IMR-90 (cell line): Measurements from ENCODE around the gene KCNQ2.

Experiments used
- CEBPB ChIP-seq: IDR thresholded peaks from 2 replicates; pipeline ENCODE4 v1.6.1; 2012; ENCODE audit warnings: low read depth, low read length, improper control_type of control experiment
- CTCF ChIP-seq: conservative IDR thresholded peaks from 2 replicates; pipeline ENCODE4 v1.5.1; 2012; ENCODE audit warnings: mild to moderate bottlenecking, low read depth, low read length, improper control_type of control experiment
- MAFK ChIP-seq: IDR thresholded peaks from 2 replicates; pipeline ENCODE4 v1.6.1; 2012; ENCODE audit warnings: low read depth, low read length, improper control_type of control experiment
- POLR2A ChIP-seq: IDR thresholded peaks from 2 replicates; pipeline ENCODE4 v1.6.1; 2012; ENCODE audit warnings: mild to moderate bottlenecking, low read depth, low read length
- RAD21 ChIP-seq: IDR thresholded peaks from 2 replicates; pipeline ENCODE4 v1.6.1; 2012; ENCODE audit warnings: low read length, improper control_type of control experiment

DNA sequence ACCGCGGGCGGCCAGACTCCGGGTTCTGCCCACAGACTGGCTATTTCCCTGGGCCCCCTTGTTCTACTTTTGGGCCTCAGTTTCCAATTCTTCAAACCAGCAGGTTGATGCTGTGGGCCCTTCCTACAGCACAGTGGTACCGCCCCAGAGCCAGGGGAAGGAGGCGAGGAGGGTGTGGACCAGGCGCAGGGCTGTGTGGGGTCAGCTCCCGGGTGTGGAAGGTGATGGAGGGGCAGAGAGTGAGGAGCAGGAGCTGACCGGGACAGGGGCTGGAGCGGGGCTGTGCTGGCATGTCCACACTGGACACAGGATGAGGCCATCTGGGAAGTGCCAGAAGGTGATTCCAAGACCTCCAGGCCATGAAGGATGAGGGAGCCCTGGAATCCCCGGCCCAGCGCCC, 76.2 kb downstream of the KCNQ2 start:
- TF ChIP-seq MAFK (no peak), POLR2A (no peak), CTCF (no peak), RAD21 (no peak), CEBPB (no peak)
